Ishikawa (cell line): Measurements from ENCODE around the gene NFAM1.

Experiments used
- CREB1 ChIP-seq: IDR thresholded peaks from 2 replicates; pipeline ENCODE4 v1.6.1; 2012; ENCODE audit warnings: low read depth
- EGR1 ChIP-seq: IDR thresholded peaks from 2 replicates; pipeline ENCODE4 v1.6.1; 2012
- EP300 ChIP-seq: IDR thresholded peaks from 2 replicates; pipeline ENCODE4 v1.6.1; 2012; ENCODE audit warnings: borderline replicate concordance
- FOXM1 ChIP-seq: IDR thresholded peaks from 2 replicates; pipeline ENCODE4 v1.6.1; 2012; ENCODE audit warnings: low read depth, borderline replicate concordance
- MAX ChIP-seq: IDR thresholded peaks from 2 replicates; pipeline ENCODE4 v1.6.1; 2012
- REST ChIP-seq: IDR thresholded peaks from 2 replicates; pipeline ENCODE4 v1.6.1; 2012; ENCODE audit warnings: low read depth, mild to moderate bottlenecking
- TAF1 ChIP-seq: IDR thresholded peaks from 2 replicates; pipeline ENCODE4 v1.6.1; 2012; ENCODE audit warnings: low read depth, mild to moderate bottlenecking
- USF1 ChIP-seq: IDR thresholded peaks from 2 replicates; pipeline ENCODE4 v1.6.1; 2012
- YY1 ChIP-seq: IDR thresholded peaks from 2 replicates; pipeline ENCODE4 v1.6.1; 2012; ENCODE audit warnings: low read depth
- ZBTB7A ChIP-seq: IDR thresholded peaks from 2 replicates; pipeline ENCODE4 v1.6.1; 2012; ENCODE audit warnings: low read depth

- TF ChIP-seq FOXM1 (no peak), EGR1 (no peak), MAX (no peak), REST (no peak), TAF1 (no peak), ZBTB7A (no peak), EP300 (no peak), USF1 (no peak), YY1 (no peak), CREB1 (no peak)
Observed at GRCh38 chr22:42428760-42429159, 3.4 kb downstream of the NFAM1 start.
